Measurements from ENCODE around the gene XCL1. TPM values are rescaled to one million over a fixed set of nuclear protein-coding genes. Genes with fewer than 3 reads are reported as not detected.
"Not testable (repeated sequence)": the region's sequence is repeated elsewhere in the genome, so short reads cannot be mapped to it uniquely, and the experiment has no call there.

The XCL1 gene
- total and polyA plus RNA-seq, 2 of the 13 experiments (the other 11 are each of a cell fraction or from before 2014, with no cell fraction given): 2.5 to 7.6 TPM

- H3K4me3 ChIP-seq (replicated peaks in 1 of 3; ENCODE audit: insufficient read depth in 1 of 3, low read depth in 2 of 3, low read length in 3 of 3); H3K4me2 ChIP-seq (ENCODE audit: low read depth, low read length); DNase-seq (ENCODE audit: low spot score); H3K4me1 ChIP-seq (ENCODE audit: insufficient read depth, low read length); H3K27ac ChIP-seq (ENCODE audit: extremely low read length, insufficient read depth, low read length); POLR2A ChIA-PET; H3K27me3 ChIP-seq (ENCODE audit: control insufficient read depth in 1 of 2, insufficient read depth in 2 of 2, low read length in 2 of 2); ATAC-seq; H2AFZ ChIP-seq (ENCODE audit: low read length); H4K20me1 ChIP-seq (ENCODE audit: insufficient read depth, low read length); H3K36me3 ChIP-seq (replicated peaks in 1 of 2; ENCODE audit: control insufficient read depth in 1 of 2, insufficient read depth in 2 of 2, low read length in 2 of 2); BruUV-seq (replicated peaks); H3K79me2 ChIP-seq (ENCODE audit: insufficient read depth, low read length); H3K9me3 ChIP-seq (ENCODE audit: low read length); CTCF ChIA-PET (ENCODE audit: low intra/inter-chr PET ratio, low total read pairs); H3K9ac ChIP-seq (ENCODE audit: insufficient read depth, low read depth, low read length); FAIRE-seq; intact Hi-C loops (cut with micrococcal nuclease; ENCODE audit: unreplicated experiment): not testable (repeated sequence)
- WGBS (ENCODE audit: low lambda C conversion rate): 92% methylated on average over 2 of the region's 2 CpGs
- in situ Hi-C loops (cut with HindIII; ENCODE audit: extremely low pct_ligation_motif_present, low pct_unique_long_range_greater_than_20kb): loop anchor here (10.0 kb wide), 1 partner anchor 235 kb away; no protein-coding TSS in a partner anchor
Observed at GRCh38 chr1:168580290-168580689, 3.9 kb downstream of the XCL1 start.

- H4K20me1 ChIP-seq (ENCODE audit: insufficient read depth, low read length); H2AFZ ChIP-seq (ENCODE audit: low read length); H3K4me3 ChIP-seq (replicated peaks in 1 of 3; ENCODE audit: insufficient read depth in 1 of 3, low read depth in 2 of 3, low read length in 3 of 3); BruUV-seq (replicated peaks); H3K36me3 ChIP-seq (replicated peaks in 1 of 2; ENCODE audit: control insufficient read depth in 1 of 2, insufficient read depth in 2 of 2, low read length in 2 of 2); ATAC-seq; H3K27ac ChIP-seq (ENCODE audit: extremely low read length, insufficient read depth, low read length); POLR2A ChIA-PET; DNase-seq (ENCODE audit: low spot score); H3K9me3 ChIP-seq (ENCODE audit: low read length); FAIRE-seq; H3K4me1 ChIP-seq (ENCODE audit: insufficient read depth, low read length); H3K4me2 ChIP-seq (ENCODE audit: low read depth, low read length); CTCF ChIA-PET (ENCODE audit: low intra/inter-chr PET ratio, low total read pairs); intact Hi-C loops (cut with micrococcal nuclease; ENCODE audit: unreplicated experiment); H3K9ac ChIP-seq (ENCODE audit: insufficient read depth, low read depth, low read length); H3K79me2 ChIP-seq (ENCODE audit: insufficient read depth, low read length); H3K27me3 ChIP-seq (ENCODE audit: control insufficient read depth in 1 of 2, insufficient read depth in 2 of 2, low read length in 2 of 2): not testable (repeated sequence)
- in situ Hi-C loops (cut with HindIII; ENCODE audit: extremely low pct_ligation_motif_present, low pct_unique_long_range_greater_than_20kb): loop anchor here (10.0 kb wide), 1 partner anchor 236 kb away; no protein-coding TSS in a partner anchor
- 95% methylated on average over 7 of the region's 7 CpGs for WGBS (ENCODE audit: low lambda C conversion rate)
Observed at GRCh38 chr1:168580991-168581390, 4.6 kb downstream of the XCL1 start.

GRCh38 chr1:168581817-168582572 lies 5.6 kb downstream of the XCL1 start:
- Histone ChIP-seq H3K4me1 (ENCODE audit: insufficient read depth, low read length) (no peaks in the 10 kb centered on the region), H2AFZ (ENCODE audit: low read length) (no peak overlapping the region), H3K27ac (ENCODE audit: extremely low read length, insufficient read depth, low read length) (no peak overlapping the region), H3K79me2 (ENCODE audit: insufficient read depth, low read length) (no peaks in the 10 kb centered on the region), H3K27me3 (ENCODE audit: control insufficient read depth in 1 of 2, insufficient read depth in 2 of 2, low read length in 2 of 2) (no peaks in the 10 kb centered on the region), H3K9ac (ENCODE audit: insufficient read depth, low read depth, low read length) (no peak overlapping the region), H3K4me3 (replicated peaks in 1 of 3; ENCODE audit: insufficient read depth in 1 of 3, low read depth in 2 of 3, low read length in 3 of 3) (no peak overlapping the region), H3K36me3 (replicated peaks in 1 of 2; ENCODE audit: control insufficient read depth in 1 of 2, insufficient read depth in 2 of 2, low read length in 2 of 2) (no peaks in the 10 kb centered on the region), H3K9me3 (ENCODE audit: low read length) (no peaks in the 10 kb centered on the region), H4K20me1 (ENCODE audit: insufficient read depth, low read length) (no peaks in the 10 kb centered on the region), H3K4me2 (ENCODE audit: low read depth, low read length) (no peak overlapping the region)
- no TSS peak for BruUV-seq (replicated peaks)
- ATAC-seq (no peak), FAIRE-seq (no peak), DNase-seq (ENCODE audit: low spot score) (no peak)
- ChIA-PET POLR2A (no interaction called here), CTCF (ENCODE audit: low intra/inter-chr PET ratio, low total read pairs) (no interaction called here)
- intact Hi-C loops (cut with micrococcal nuclease; ENCODE audit: unreplicated experiment): no loop called here
- WGBS (ENCODE audit: low lambda C conversion rate): 98% methylated on average over 4 of the region's 4 CpGs
- no peak for TF ChIP-seq NKX3-1 (CRISPR knock-in tag; IDR thresholded peaks at IDR 0.05)
- TF ChIP-seq KAT7 (CRISPR knock-in tag; IDR thresholded peaks at IDR 0.05; ENCODE audit: borderline replicate concordance): no peak
- no peak for TF ChIP-seq CREB3 (CRISPR knock-in tag; IDR thresholded peaks at IDR 0.05)
- peak; percentile 73 for TF ChIP-seq MAFF (IDR thresholded peaks at IDR 0.05; ENCODE audit: low read depth, low read length)
- TF ChIP-seq TCF7 (IDR thresholded peaks at IDR 0.05; ENCODE audit: low read depth): no peak
- peak; percentile 68 to 84 for TF ChIP-seq MAFK (conservative IDR thresholded peaks at IDR 0.05 in 1 of 2, IDR thresholded peaks at IDR 0.05 in 1 of 2; ENCODE audit: low read length in 2 of 2)
- no peak for TF ChIP-seq ZBTB8A (CRISPR knock-in tag; IDR thresholded peaks at IDR 0.05; ENCODE audit: borderline replicate concordance, low read depth)
- no peak for TF ChIP-seq ZNF792 (CRISPR knock-in tag; IDR thresholded peaks at IDR 0.05)
- TF ChIP-seq SMYD3 (CRISPR knock-in tag; IDR thresholded peaks at IDR 0.05): no peak
- TF ChIP-seq ZNF616 (CRISPR knock-in tag; IDR thresholded peaks at IDR 0.05; ENCODE audit: low read depth): no peak
- in situ Hi-C loops (cut with HindIII; ENCODE audit: extremely low pct_ligation_motif_present, low pct_unique_long_range_greater_than_20kb): loop anchor here (10.0 kb wide), 1 partner anchor 237 kb away; no protein-coding TSS in a partner anchor
